Activated CD8-positive, alpha-beta memory T cell treated with anti-CD3 and anti-CD28 coated beads, Interleukin-2, amount 50 U/mL, for 24 hours (primary cell): Measurements from ENCODE around the gene AFMID.
A peak's percentile ranks its signal among the peaks of the same experiment; 100 is the strongest.
"Not testable (repeated sequence)": the region's sequence is repeated elsewhere in the genome, so short reads cannot be mapped to it uniquely, and the experiment has no call there.

Experiments
- DNase-seq: peaks from one replicate; pipeline ENCODE4 v3.0.0-alpha.2; 2020; ENCODE audit errors: extremely low read depth

Gene AFMID

GRCh38 chr17:78154903-78155811 is 32.0 kb upstream of the AFMID start:
- no peak for DNase-seq

GRCh38 chr17:78159575-78160158 is 27.5 kb upstream of the AFMID start:
- no peak for DNase-seq

- DNase-seq: no peak
Measured at GRCh38 chr17:78163881-78164747, 23.0 kb upstream of the AFMID start.

- DNase-seq: no peak
Measured at GRCh38 chr17:78164748-78165607, 22.2 kb upstream of the AFMID start.

- no peak for DNase-seq
Measured at GRCh38 chr17:78166416-78166815, 20.7 kb upstream of the AFMID start.

GRCh38 chr17:78168242-78168902 is 18.8 kb upstream of the AFMID start, which contains the start of gene SYNGR2:
SYNGR2 (plus strand) TSS chr17:78168581; CDS start chr17:78168617, 36 bp downstream.
- DNase-seq: peak; percentile 49

- DNase-seq: no peak
Measured at GRCh38 chr17:78168903-78169793, 18.0 kb upstream of the AFMID start.

- no peak for DNase-seq
Measured at GRCh38 chr17:78170692-78171590, 16.2 kb upstream of the AFMID start.

- not testable (repeated sequence) for DNase-seq
Measured at GRCh38 chr17:78171591-78172248, 15.4 kb upstream of the AFMID start.

- DNase-seq: no peak
Measured at GRCh38 chr17:78172249-78173051, 14.7 kb upstream of the AFMID start.

GRCh38 chr17:78173097-78173715 is 14.0 kb upstream of the AFMID start:
- no peak for DNase-seq

GRCh38 chr17:78174346-78174869 is 12.8 kb upstream of the AFMID start:
- no peak for DNase-seq

- no peak for DNase-seq
Measured at GRCh38 chr17:78174870-78175642, 12.1 kb upstream of the AFMID start.

GRCh38 chr17:78175643-78175981 is 11.6 kb upstream of the AFMID start:
- DNase-seq: no peak

- DNase-seq: peak; percentile 39
Measured at GRCh38 chr17:78176548-78177025, 10.6 kb upstream of the AFMID start.

- DNase-seq: no peak
Measured at GRCh38 chr17:78179372-78179771, 7.8 kb upstream of the AFMID start.
